Sigmoid colon (tissue), 4 donors: ENCODE measurements around the gene RXFP3.

ENCODE experiments used
- CTCF ChIP-seq, 4 experiments: fragments of 450-650 bp in 3 of 4; fragments of 200-600 bp in 1 of 4; IDR thresholded peaks; one replicate each; pipeline ENCODE4 v1.5.1; 2016 to 2019; ENCODE audit warnings: antibody characterized with exemption in 4 of 4, mild to moderate bottlenecking in 3 of 4, moderate library complexity in 2 of 4
- EP300 ChIP-seq, 4 donors: sonication (generic); formaldehyde crosslinking; IDR thresholded peaks; one replicate each; pipeline ENCODE4 v1.6.1; 2017; ENCODE audit warnings: antibody characterized with exemption in 4 of 4
- POLR2A ChIP-seq, 2 donors: fragments of 450-650 bp; IDR thresholded peaks; one replicate each; pipeline ENCODE4 v1.6.1; 2016; ENCODE audit warnings: antibody characterized with exemption in 2 of 2, mild to moderate bottlenecking in 2 of 2, moderate library complexity in 2 of 2
- POLR2AphosphoS5 ChIP-seq, 4 donors: sonication (generic); formaldehyde crosslinking; IDR thresholded peaks; one replicate each; pipeline ENCODE4 v1.6.1; 2017; ENCODE audit warnings: antibody characterized with exemption in 4 of 4

GRCh38 chr5:33976307-33976706, 40.1 kb downstream of the RXFP3 start:
- TF ChIP-seq CTCF (IDR thresholded peaks at IDR 0.05) = no peak
- no peak for TF ChIP-seq POLR2AphosphoS5 (IDR thresholded peaks at IDR 0.05)
- TF ChIP-seq POLR2A (IDR thresholded peaks at IDR 0.05) = no peak
- TF ChIP-seq EP300 (IDR thresholded peaks at IDR 0.05) = no peak
